Activated T-cell treated with anti-CD3 and anti-CD28 coated beads for 1 hour (primary cell): Measurements from ENCODE around the gene SERGEF.
"Not testable (repeated sequence)": the region's sequence is repeated elsewhere in the genome, so short reads cannot be mapped to it uniquely, and the experiment has no call there.

ENCODE experiments used
- DNase-seq: peaks from one replicate; pipeline ENCODE4 v3.0.0-alpha.2; 2020; ENCODE audit warnings: low read depth

The SERGEF gene

DNA sequence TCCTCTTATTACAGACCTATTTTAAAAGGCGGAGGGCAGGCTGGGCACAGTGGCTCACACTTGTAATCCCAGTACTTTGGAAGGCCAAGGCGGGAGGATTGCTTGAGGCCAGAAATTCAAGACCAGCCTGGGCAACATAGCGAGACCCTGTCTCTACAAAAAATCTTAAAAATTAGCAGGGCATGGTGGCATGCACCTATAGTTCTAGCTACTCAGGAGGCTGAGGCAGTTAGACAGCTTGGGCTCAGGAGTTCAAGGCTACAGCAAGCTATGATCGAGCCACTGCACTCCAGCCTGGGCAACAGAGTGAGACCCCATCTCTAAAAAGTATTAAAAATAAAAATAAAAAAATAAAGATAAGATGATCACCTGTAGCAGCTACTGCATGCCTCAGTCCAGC lies 12.7 kb downstream of the SERGEF start:
- not testable (repeated sequence) for DNase-seq

GRCh38 chr11:17992916-17993315 lies 19.9 kb downstream of the SERGEF start:
- no peak for DNase-seq

DNA sequence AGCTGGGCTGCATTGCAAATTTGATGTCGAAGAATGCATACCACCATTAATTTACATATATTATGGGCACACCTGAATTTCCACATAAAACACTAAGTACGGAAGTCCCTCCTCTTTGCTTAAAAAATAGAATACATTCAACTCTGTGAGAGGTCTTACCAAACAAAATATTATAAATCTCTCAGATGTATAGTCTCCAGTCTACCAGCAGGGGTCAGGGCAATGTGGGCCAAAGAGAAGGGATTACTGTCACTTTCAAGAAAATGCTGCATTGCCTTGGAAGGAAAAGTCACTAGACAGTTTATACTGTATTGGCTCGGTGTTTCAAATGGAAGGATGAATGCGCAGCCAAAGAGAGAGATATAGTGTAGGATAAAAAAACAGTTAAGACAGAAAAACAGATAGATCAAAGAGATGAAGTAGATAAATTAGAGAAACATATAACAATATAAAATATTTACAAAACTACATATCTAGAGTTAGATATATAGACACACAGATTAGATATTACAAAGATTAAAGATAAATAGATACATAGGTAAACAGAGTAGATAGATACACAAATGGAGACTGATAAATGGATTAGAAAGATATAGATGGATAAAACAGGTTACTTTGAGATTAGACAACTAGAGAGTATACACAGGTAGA lies 20.9 kb downstream of the SERGEF start:
- peak; percentile 38 for DNase-seq

DNA sequence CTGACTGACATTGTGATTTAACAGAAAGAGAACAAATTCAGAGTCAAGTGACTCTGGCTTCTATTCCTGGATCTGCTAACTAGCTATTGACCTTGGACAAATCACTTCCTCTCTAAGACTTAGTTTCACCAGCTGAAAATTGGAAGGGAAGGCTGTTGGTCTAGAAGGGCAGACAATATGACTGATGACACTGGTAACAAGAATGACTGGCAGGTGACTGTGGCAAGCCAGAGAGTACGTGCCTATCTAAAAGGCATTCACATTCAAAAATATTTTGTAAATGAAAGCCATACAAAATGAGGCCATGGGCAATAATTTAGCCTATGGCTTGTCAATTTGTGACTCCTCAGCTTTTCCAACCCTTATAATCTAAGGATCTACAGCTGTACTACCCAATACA lies 23.5 kb downstream of the SERGEF start:
- no peak for DNase-seq

DNA sequence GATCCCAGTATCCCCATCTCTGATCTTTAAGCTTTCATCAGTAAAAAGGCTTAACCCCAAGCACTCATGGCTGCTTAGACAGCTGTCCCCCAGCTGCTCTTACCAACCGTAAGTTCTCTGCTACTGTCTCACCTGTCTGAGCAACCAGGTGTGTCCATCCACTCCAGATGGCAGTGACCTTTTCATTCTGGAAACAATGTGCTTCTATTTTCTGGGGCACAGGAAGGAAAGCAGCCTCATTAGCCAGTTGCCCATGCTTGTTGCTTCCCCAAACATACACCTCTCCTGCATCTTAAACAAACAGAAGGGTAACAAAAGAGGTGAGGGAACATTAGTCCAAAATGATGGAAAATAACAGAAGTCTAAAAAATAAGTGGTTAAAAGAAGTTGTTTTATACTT lies 24.4 kb downstream of the SERGEF start:
- no peak for DNase-seq

- DNase-seq = no peak
These were observed 25.0 kb downstream of the SERGEF start for GRCh38 chr11:17987826-17988225.

DNA sequence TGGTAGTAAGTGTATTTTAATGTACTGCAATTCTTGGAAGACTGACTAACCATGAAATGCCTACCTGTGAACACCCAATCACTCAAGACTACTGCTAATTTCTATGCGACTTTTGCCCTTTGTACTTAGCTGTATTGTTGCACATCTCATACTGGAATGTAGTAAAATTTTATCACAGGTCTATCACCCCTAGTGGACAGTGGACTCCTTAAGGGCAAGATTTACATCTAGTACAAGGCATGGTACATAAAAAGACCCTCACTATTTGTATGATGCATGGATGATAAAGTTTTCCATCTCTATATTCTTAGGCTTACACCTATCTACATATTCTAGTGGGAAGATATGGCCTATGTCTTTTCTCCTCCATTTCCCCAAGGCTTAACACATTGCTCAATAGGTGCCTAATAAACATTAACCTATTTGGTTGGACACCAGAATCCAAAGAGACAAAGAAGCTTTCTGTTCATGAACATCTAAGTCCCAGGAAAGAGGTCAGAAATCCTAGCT lies 26.1 kb downstream of the SERGEF start:
- no peak for DNase-seq

GRCh38 chr11:17986007-17986710 lies 26.7 kb downstream of the SERGEF start:
- no peak for DNase-seq

DNA sequence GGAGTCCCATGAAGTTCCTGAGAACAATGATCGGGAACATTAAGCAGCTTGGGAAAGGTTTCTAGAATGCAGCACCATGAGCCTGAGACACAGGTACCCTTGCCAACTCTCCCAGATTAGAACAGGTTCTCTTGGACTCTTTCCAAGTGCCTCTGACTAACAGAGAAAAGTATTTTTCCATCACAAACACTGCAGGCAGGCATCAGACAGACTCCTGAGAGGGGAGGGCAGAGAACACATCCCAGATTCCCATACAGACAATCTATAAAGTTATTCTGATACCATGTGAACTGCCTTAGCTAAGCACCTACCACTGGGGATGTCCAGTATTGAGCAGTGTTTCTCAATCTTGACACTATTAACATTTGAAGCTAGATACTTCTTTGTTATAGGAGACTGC lies 27.3 kb downstream of the SERGEF start:
- no peak for DNase-seq

GRCh38 chr11:17983569-17983968 lies 29.3 kb downstream of the SERGEF start:
- no peak for DNase-seq

- peak; percentile 8 for DNase-seq
These were observed 33.0 kb downstream of the SERGEF start for GRCh38 chr11:17979770-17980371.

GRCh38 chr11:17978553-17979287 lies 34.1 kb downstream of the SERGEF start:
- no peak for DNase-seq

DNA sequence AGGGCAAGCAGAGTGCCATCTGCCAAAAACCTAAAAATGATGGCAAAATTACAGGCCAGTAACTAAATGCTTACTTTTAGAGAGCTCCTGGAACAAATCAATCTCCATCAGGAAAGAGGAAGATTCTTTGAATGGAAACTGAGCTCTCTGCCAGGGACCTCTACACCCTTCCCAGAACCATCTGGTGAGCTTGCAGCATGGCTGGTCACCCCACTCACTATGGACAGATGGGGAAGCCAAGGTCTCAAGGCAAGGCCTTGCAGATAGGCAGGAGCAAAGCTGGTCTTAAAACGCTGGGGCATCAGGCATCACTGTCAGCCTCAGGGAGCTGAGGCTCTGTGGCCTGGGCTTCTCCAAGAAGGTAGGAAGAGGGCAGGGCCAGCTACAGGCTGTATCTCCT lies 36.2 kb downstream of the SERGEF start:
- DNase-seq = no peak

DNA sequence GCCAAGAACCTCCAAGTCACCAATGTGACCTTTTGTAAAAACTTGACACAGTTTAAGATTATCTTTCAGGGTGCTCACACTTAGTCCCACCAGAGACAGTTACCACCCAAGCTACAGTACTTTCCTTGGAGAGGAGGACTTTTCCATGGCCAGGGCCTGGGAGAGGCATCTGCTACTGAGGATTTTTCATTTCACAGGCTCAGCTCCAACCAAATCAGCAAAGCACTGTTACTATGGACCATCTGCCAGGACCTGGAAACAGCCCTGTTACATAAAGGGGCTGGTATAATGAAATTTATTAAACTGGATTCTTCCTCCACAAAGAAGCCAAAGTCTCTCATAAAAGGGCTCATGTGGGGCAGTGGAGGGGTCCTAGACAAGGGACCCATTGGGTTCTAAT lies 38.6 kb downstream of the SERGEF start:
- no peak for DNase-seq

GRCh38 chr11:17972987-17973386 lies 39.9 kb downstream of the SERGEF start:
- no peak for DNase-seq

DNA sequence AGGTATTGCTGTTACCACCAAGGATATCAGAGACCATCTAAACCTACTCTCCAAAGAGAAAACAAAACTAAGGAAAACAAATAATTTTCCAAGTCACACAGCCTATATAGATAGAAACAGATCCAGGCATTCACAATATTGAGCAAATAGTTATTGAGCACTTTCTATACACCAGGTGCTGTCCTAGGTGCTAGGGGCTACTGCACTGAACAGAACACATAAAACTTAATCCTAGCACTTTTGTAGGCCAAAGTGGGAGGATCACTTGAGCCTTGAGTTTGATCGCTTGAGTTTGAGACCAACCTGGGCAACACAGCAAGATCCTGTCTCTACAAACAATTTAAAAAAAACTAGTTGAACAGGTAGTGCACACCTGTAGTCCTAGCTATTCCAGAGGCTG lies 44.6 kb downstream of the SERGEF start:
- no peak for DNase-seq

GRCh38 chr11:17967661-17968060 lies 45.2 kb downstream of the SERGEF start:
- no peak for DNase-seq

DNA sequence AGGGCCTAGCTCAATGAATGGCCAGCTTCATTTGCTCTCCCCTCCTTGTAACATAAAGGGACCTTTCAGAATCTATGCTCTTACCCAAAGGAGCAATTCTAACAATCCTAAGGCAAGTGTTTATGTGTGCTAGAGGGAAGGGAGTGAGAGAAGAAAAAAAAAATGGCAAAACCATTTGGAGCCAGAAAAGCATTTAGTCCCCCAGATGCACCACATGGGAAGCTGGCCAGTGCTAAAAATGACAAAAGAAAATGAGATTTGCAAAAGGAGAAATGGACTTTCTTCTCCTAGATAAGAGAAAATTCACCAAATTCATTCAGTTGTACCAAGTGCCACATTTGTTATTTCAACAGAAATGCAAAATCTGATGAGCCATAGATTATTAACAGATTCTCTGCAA lies 52.8 kb downstream of the SERGEF start:
- no peak for DNase-seq

DNA sequence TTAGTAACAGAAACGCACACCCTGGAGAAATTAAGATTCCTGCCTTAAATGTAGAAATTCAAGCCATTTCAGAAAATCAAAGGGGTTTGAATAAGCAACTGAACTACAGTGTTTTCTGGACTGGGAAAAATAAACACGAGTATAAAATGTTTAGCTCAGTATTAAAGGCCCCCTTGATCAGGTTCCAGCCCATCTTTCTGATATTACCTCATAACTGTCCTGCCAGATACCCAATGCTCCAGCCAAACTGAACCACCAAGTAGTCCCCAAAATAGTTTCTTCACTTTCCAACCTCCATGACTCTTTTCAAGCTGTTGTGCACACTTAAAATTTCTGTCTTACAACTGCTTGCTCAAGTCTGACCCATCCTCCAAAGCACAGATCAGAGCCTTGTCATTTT lies 54.4 kb downstream of the SERGEF start:
- DNase-seq = no peak

DNA sequence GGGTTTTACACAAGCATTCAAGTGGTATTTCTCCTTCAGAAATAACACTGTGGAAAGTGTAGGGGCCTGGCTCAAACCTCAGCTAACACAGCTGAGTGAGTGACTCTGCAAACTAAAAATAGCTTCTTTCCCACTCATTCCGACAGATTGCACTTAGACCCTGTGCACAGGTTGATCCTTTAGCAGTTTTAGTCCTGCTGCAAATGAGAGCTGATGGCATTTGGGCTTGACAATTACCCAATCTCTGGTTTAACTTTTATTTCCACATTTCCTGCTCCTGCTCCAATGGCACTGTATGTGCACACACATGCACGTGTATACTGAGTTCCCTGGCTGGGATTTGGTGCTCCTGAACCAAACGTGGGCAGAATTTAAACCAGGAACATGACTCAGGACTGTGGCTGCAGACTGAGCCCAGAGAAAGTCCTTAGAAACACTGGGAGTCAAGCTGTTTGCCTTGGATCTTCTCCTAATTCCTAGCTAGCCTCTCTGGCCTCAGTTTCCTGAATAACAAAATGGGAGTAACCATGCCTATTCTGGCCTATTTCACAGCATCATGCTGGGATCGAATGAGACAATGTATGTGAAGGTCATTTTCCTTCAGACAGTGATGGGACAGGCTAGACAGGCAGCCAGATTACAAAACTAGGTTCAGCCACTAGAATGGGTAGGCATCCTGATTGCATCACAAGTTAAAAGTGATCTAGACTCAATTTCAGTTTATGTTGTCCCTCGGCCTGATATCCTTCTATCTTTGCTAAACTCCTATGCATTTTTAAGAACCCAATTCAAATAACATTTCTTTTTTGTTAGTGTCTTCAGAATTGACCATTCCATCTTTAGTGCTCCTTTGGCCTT lies 58.2 kb downstream of the SERGEF start:
- DNase-seq = no peak

DNA sequence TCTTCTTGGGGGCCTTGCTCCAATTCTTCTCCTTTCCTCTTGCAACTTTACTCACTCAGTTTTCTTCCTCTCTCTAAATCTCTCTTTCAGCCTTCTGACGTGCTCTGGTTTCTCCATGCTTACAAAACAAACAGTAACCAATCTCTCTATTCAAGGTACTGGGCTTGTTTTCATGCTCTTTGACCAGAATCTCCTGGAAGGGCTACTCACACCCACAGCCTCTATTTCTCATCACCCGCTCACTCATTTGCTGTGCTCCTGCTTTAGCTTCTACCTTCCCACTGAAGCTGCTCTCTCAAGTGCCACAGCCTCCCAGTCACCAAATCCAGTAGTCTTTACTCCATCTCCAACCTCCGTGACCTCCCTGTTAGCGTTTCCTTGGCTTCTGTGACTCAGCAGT lies 60.4 kb downstream of the SERGEF start:
- DNase-seq = no peak
